GM12801 (cell line): Measurements from ENCODE around the gene HAUS2.

ENCODE experiments used
- TF ChIP-seq, protein P1 (sequence below): IDR thresholded peaks from one replicate; pipeline ENCODE4 v1.5.1; 2011; ENCODE audit warnings: control low read depth; ENCODE audit not compliant: insufficient read length; ENCODE audit errors: extremely low read depth

Gene HAUS2

GRCh38 chr15:42577514-42578031 lies 28.9 kb downstream of the HAUS2 start:
- TF ChIP-seq, protein P1, sequence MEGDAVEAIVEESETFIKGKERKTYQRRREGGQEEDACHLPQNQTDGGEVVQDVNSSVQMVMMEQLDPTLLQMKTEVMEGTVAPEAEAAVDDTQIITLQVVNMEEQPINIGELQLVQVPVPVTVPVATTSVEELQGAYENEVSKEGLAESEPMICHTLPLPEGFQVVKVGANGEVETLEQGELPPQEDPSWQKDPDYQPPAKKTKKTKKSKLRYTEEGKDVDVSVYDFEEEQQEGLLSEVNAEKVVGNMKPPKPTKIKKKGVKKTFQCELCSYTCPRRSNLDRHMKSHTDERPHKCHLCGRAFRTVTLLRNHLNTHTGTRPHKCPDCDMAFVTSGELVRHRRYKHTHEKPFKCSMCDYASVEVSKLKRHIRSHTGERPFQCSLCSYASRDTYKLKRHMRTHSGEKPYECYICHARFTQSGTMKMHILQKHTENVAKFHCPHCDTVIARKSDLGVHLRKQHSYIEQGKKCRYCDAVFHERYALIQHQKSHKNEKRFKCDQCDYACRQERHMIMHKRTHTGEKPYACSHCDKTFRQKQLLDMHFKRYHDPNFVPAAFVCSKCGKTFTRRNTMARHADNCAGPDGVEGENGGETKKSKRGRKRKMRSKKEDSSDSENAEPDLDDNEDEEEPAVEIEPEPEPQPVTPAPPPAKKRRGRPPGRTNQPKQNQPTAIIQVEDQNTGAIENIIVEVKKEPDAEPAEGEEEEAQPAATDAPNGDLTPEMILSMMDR, result no peak

DNA sequence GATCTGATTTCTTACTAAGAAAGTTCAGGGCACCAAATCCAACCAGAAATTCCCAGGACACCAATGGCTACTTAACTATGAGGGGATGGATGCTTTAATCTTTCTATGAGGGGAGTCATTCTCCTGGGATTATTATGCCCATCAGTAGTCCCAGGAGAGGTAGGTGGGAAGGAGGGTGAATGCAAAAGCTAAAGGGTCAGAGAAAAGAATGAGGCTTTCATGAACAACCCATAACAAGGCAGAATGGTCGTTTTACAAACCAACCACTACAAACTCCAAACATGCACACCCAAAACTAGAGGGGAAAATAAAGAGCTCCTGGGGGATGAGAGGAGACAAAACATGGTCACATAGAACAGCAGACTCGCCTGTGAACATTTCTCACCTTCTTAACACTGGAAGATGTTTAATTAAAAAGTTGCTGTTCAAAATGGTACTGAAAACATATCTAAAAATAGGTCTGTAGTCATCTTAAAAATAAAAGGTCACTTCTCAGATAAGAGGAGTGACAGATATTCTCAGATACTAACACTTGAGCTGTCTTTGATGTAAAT lies 30.4 kb downstream of the HAUS2 start:
- TF ChIP-seq, protein P1, result no peak

DNA sequence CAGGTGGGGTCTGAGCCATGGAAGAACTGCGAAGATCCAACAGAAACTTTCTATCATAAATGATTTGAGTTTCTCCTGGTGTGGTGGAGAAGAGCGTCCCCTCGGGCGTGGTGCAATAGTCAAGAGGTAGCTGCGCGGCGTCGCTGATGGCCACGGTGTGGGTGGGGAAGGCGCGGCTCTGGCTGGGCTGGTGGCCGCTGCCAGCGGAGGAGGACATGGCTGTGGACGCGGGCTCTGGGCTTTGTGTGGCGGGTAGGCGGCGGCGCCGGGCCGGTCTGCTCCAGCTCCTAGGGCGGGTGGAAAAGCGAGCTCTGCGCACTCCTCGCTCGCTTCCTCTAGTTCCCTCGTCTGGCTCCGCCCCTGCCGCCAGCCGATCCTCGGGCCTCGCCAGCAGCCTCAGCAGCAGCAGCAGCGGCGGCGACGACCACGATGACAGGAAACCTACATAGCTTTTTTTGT lies 32.7 kb downstream of the HAUS2 start:
- TF ChIP-seq, protein P1, result no peak

DNA sequence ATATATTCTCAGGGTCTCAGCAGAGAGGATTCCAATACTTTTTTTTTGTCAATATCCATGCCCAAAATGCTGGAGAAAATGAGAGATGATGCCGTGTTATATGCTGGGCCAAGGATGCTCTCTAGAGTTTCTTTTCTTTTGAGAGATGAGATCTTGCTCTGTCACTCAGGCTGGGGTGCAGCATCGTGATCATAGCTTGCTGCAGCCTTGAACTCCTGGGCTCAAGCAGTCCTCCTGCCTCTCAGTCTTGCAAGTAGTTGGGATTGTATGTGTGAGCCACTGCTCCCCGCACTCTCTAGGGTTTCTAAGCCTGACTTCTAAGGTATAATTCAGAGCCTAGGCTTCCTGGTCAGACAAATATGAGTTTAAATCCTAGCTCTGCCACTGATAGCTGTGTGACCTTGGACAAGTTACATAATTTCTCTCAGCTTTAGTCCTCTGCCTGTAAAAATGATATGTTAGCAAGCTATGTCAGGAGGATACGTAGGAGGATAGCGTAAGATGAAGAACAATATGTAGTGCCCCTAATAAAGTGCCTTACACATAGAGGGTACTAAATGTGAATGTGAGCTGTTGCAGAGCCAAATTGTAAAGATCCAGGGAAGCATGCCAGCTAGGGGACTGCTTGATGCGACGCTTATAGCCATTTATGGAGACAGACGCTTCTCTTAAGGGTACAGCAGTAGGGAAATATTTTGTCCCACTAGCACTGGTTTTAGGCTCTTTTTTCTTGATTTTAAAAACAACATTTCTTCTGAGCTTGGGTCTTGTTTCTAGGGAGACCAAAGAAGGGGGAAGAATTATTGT lies 34.1 kb downstream of the HAUS2 start:
- TF ChIP-seq, protein P1, result no peak

DNA sequence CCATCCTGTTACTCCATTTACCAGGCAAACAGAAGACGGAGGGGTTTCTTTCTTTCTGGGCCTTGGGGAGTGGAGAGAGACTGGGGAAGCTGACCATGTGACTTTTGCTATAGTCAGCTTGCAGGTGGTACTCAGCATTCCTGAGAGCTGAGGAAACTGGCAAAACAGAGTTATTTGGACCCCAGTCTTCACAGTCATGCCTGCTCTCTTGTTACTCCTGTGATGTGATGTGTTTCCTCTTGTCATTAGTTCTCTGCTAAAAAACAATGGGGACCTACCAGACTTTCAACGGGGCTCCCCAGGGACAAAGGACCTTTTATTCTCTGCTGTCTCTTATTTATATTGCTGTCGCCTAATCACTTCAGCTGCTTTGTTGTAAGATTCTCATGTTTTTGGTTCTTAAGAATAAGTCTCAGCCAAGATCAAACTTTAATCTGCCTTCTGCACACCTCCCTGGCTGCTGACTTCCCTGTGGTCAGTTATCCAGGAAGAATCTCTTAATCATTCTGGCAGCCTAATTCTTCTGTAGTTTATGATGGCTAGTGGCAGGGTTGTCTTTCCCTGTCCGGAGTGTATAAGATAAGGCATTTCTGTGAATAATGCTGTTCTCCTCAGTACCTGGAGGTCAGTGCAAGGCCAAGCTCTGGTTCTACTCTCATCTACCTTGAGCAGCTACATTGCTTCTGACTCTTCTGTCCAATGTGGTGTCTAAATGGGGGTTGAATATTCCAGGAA lies 35.6 kb downstream of the HAUS2 start:
- TF ChIP-seq, protein P1, result no peak

GRCh38 chr15:42590619-42591237 lies 42.1 kb downstream of the HAUS2 start:
- TF ChIP-seq, protein P1, result no peak

GRCh38 chr15:42591238-42591934 lies 42.7 kb downstream of the HAUS2 start:
- TF ChIP-seq, protein P1, result no peak
